Measurements from ENCODE around the gene TP53BP1.
A peak's percentile ranks its signal among the peaks of the same experiment; 100 is the strongest.

Gene TP53BP1

GRCh38 chr15:43517354-43518196, 24.6 kb upstream of the TP53BP1 start, which contains the start of gene MAP1A:
MAP1A (plus strand) TSS chr15:43517608; CDS start chr15:43521474, 3,866 bp downstream.
- DNase-seq: peak; percentile 75
- Histone ChIP-seq H2AK5ac (ENCODE audit: low read length) (no peak within 1 kb of the TSS), H3K27me3 (ENCODE audit: insufficient read depth, low read length, poor library complexity) (peaks cover 1% of the 10 kb centered on the region), H3K18ac (ENCODE audit: low read length) (peak within 1 kb of the TSS; percentile 6), H3K4ac (ENCODE audit: low read depth, low read length) (no peak within 1 kb of the TSS), H3K79me2 (ENCODE audit: control insufficient read depth, insufficient read depth, low read length) (no peaks in the 10 kb centered on the region), H4K5ac (ENCODE audit: low read length) (no peak within 1 kb of the TSS), H3K36me3 (ENCODE audit: control insufficient read depth, insufficient read depth, low read length) (no peaks in the 10 kb centered on the region), H2BK120ac (ENCODE audit: low read depth, low read length) (no peak within 1 kb of the TSS), H3K4me3 (ENCODE audit: low read length) (peak within 1 kb of the TSS; percentile 26), H2BK15ac (replicated peaks; ENCODE audit: low read depth) (no peak within 1 kb of the TSS), H3K56ac (ENCODE audit: low read length) (peak within 1 kb of the TSS; percentile 72), H3K27ac (ENCODE audit: low read depth, low read length) (no peak within 1 kb of the TSS), H3K9ac (ENCODE audit: low read length) (peak within 1 kb of the TSS; percentile 60), H2BK5ac (ENCODE audit: low read length) (no peak within 1 kb of the TSS), H3K23ac (ENCODE audit: low read length) (peak within 1 kb of the TSS; percentile 51), H3K4me2 (ENCODE audit: low read length) (peak within 1 kb of the TSS; percentile 97), H4K8ac (ENCODE audit: low read depth, low read length) (no peak within 1 kb of the TSS), H3K79me1 (ENCODE audit: low read length) (no peaks in the 10 kb centered on the region), H3K4me1 (ENCODE audit: control insufficient read depth, low read depth, low read length) (peaks cover 12% of the 10 kb centered on the region)
- no CpG with 5 or more reads among the region's 15 CpGs for WGBS (ENCODE audit: extremely low coverage, insufficient coverage, low lambda C conversion rate)

GRCh38 chr15:43516801-43517353, 23.9 kb upstream of the TP53BP1 start:
- no peak overlapping the region for H4K8ac ChIP-seq (ENCODE audit: low read depth, low read length)
- DNase-seq: peak; percentile 68

GRCh38 chr15:43516185-43516584, 23.2 kb upstream of the TP53BP1 start:
- no peak overlapping the region for H3K27ac ChIP-seq (ENCODE audit: low read depth, low read length)
- no peaks in the 10 kb centered on the region for H3K79me1 ChIP-seq (ENCODE audit: low read length)
- H3K27me3 ChIP-seq (ENCODE audit: insufficient read depth, low read length, poor library complexity): peaks cover 1% of the 10 kb centered on the region
- H3K9ac ChIP-seq (ENCODE audit: low read length): no peak overlapping the region
- H3K56ac ChIP-seq (ENCODE audit: low read length): peak overlapping the region; percentile 59
- no peak overlapping the region for H4K5ac ChIP-seq (ENCODE audit: low read length)
- no CpG with 5 or more reads among the region's 5 CpGs for WGBS (ENCODE audit: extremely low coverage, insufficient coverage, low lambda C conversion rate)
- DNase-seq: peak; percentile 16
- H2BK5ac ChIP-seq (ENCODE audit: low read length): no peak overlapping the region
- H3K36me3 ChIP-seq (ENCODE audit: control insufficient read depth, insufficient read depth, low read length): no peaks in the 10 kb centered on the region
- no peaks in the 10 kb centered on the region for H3K79me2 ChIP-seq (ENCODE audit: control insufficient read depth, insufficient read depth, low read length)
- no peak overlapping the region for H3K4me2 ChIP-seq (ENCODE audit: low read length)
- H3K23ac ChIP-seq (ENCODE audit: low read length): peak overlapping the region; percentile 4
- H2BK120ac ChIP-seq (ENCODE audit: low read depth, low read length): no peak overlapping the region
- H3K4me1 ChIP-seq (ENCODE audit: control insufficient read depth, low read depth, low read length): peaks cover 15% of the 10 kb centered on the region
- H2AK5ac ChIP-seq (ENCODE audit: low read length): no peak overlapping the region
- H3K18ac ChIP-seq (ENCODE audit: low read length): no peak overlapping the region
- H4K8ac ChIP-seq (ENCODE audit: low read depth, low read length): no peak overlapping the region
- H3K4ac ChIP-seq (ENCODE audit: low read depth, low read length): no peak overlapping the region
- no peak overlapping the region for H2BK15ac ChIP-seq (replicated peaks; ENCODE audit: low read depth)
- H3K4me3 ChIP-seq (ENCODE audit: low read length): no peak overlapping the region

More at GRCh38 chr15:43516801-43517353, 23.9 kb upstream of the TP53BP1 start:
- Histone ChIP-seq H3K27ac (ENCODE audit: low read depth, low read length) (no peak overlapping the region), H4K5ac (ENCODE audit: low read length) (no peak overlapping the region), H2BK5ac (ENCODE audit: low read length) (no peak overlapping the region), H3K4ac (ENCODE audit: low read depth, low read length) (no peak overlapping the region), H3K9ac (ENCODE audit: low read length) (peak overlapping the region; percentile 18), H3K79me2 (ENCODE audit: control insufficient read depth, insufficient read depth, low read length) (no peaks in the 10 kb centered on the region), H3K79me1 (ENCODE audit: low read length) (no peaks in the 10 kb centered on the region), H3K18ac (ENCODE audit: low read length) (peak overlapping the region; percentile 6), H3K27me3 (ENCODE audit: insufficient read depth, low read length, poor library complexity) (peaks cover 1% of the 10 kb centered on the region), H3K4me2 (ENCODE audit: low read length) (peak overlapping the region; percentile 51), H2BK15ac (replicated peaks; ENCODE audit: low read depth) (no peak overlapping the region), H2AK5ac (ENCODE audit: low read length) (no peak overlapping the region), H3K23ac (ENCODE audit: low read length) (no peak overlapping the region), H3K56ac (ENCODE audit: low read length) (peak overlapping the region; percentile 71), H3K4me1 (ENCODE audit: control insufficient read depth, low read depth, low read length) (peaks cover 12% of the 10 kb centered on the region), H3K4me3 (ENCODE audit: low read length) (no peak overlapping the region), H3K36me3 (ENCODE audit: control insufficient read depth, insufficient read depth, low read length) (no peaks in the 10 kb centered on the region), H2BK120ac (ENCODE audit: low read depth, low read length) (no peak overlapping the region)
- WGBS (ENCODE audit: extremely low coverage, insufficient coverage, low lambda C conversion rate): no CpG with 5 or more reads among the region's 4 CpGs

GRCh38 chr15:43515741-43516140, 22.8 kb upstream of the TP53BP1 start:
- H4K8ac ChIP-seq (ENCODE audit: low read depth, low read length): no peak overlapping the region
- H2BK120ac ChIP-seq (ENCODE audit: low read depth, low read length): no peak overlapping the region
- DNase-seq: no peak
- H3K4me2 ChIP-seq (ENCODE audit: low read length): no peak overlapping the region
- H3K79me1 ChIP-seq (ENCODE audit: low read length): no peaks in the 10 kb centered on the region
- no peaks in the 10 kb centered on the region for H3K36me3 ChIP-seq (ENCODE audit: control insufficient read depth, insufficient read depth, low read length)
- H2BK15ac ChIP-seq (replicated peaks; ENCODE audit: low read depth): no peak overlapping the region
- H2AK5ac ChIP-seq (ENCODE audit: low read length): no peak overlapping the region
- H3K4ac ChIP-seq (ENCODE audit: low read depth, low read length): no peak overlapping the region
- H3K27me3 ChIP-seq (ENCODE audit: insufficient read depth, low read length, poor library complexity): peaks cover 1% of the 10 kb centered on the region
- H3K9ac ChIP-seq (ENCODE audit: low read length): no peak overlapping the region
- no peak overlapping the region for H3K18ac ChIP-seq (ENCODE audit: low read length)
- H3K27ac ChIP-seq (ENCODE audit: low read depth, low read length): no peak overlapping the region
- H3K4me3 ChIP-seq (ENCODE audit: low read length): no peak overlapping the region
- H2BK5ac ChIP-seq (ENCODE audit: low read length): no peak overlapping the region
- WGBS (ENCODE audit: extremely low coverage, insufficient coverage, low lambda C conversion rate): no CpG with 5 or more reads among the region's 2 CpGs
- H3K23ac ChIP-seq (ENCODE audit: low read length): no peak overlapping the region
- H3K56ac ChIP-seq (ENCODE audit: low read length): no peak overlapping the region
- peaks cover 16% of the 10 kb centered on the region for H3K4me1 ChIP-seq (ENCODE audit: control insufficient read depth, low read depth, low read length)
- no peaks in the 10 kb centered on the region for H3K79me2 ChIP-seq (ENCODE audit: control insufficient read depth, insufficient read depth, low read length)
- no peak overlapping the region for H4K5ac ChIP-seq (ENCODE audit: low read length)

GRCh38 chr15:43514241-43515057, 21.5 kb upstream of the TP53BP1 start:
- Histone ChIP-seq H3K4me2 (ENCODE audit: low read length) (peak overlapping the region; percentile 37), H3K4ac (ENCODE audit: low read depth, low read length) (no peak overlapping the region), H4K5ac (ENCODE audit: low read length) (no peak overlapping the region), H3K9ac (ENCODE audit: low read length) (no peak overlapping the region), H3K4me3 (ENCODE audit: low read length) (no peak overlapping the region), H3K79me2 (ENCODE audit: control insufficient read depth, insufficient read depth, low read length) (no peaks in the 10 kb centered on the region), H2AK5ac (ENCODE audit: low read length) (no peak overlapping the region), H2BK120ac (ENCODE audit: low read depth, low read length) (no peak overlapping the region), H3K36me3 (ENCODE audit: control insufficient read depth, insufficient read depth, low read length) (no peaks in the 10 kb centered on the region), H3K79me1 (ENCODE audit: low read length) (no peaks in the 10 kb centered on the region), H2BK5ac (ENCODE audit: low read length) (no peak overlapping the region), H3K56ac (ENCODE audit: low read length) (peak overlapping the region; percentile 58), H3K23ac (ENCODE audit: low read length) (no peak overlapping the region), H3K18ac (ENCODE audit: low read length) (no peak overlapping the region), H4K8ac (ENCODE audit: low read depth, low read length) (no peak overlapping the region), H2BK15ac (replicated peaks; ENCODE audit: low read depth) (no peak overlapping the region), H3K27ac (ENCODE audit: low read depth, low read length) (no peak overlapping the region), H3K4me1 (ENCODE audit: control insufficient read depth, low read depth, low read length) (peaks cover 18% of the 10 kb centered on the region), H3K27me3 (ENCODE audit: insufficient read depth, low read length, poor library complexity) (peaks cover 1% of the 10 kb centered on the region)
- no CpG with 5 or more reads among the region's 4 CpGs for WGBS (ENCODE audit: extremely low coverage, insufficient coverage, low lambda C conversion rate)
- DNase-seq: peak; percentile 76
